Fibroblast of the conjunctiva (primary cell): ENCODE results near the gene PALM3.
A peak's percentile ranks its signal among the peaks of the same experiment; 100 is the strongest.
"Not testable (repeated sequence)": the region's sequence is repeated elsewhere in the genome, so short reads cannot be mapped to it uniquely, and the experiment has no call there.

Experiments
- DNase-seq: peaks from one replicate; pipeline ENCODE4 v3.0.0-alpha.2; 2010; ENCODE audit warnings: low read depth

The PALM3 gene

GRCh38 chr19:14030997-14031718 lies 30.7 kb downstream of the PALM3 start:
- DNase-seq = no peak

GRCh38 chr19:14028901-14029300 lies 33.0 kb downstream of the PALM3 start:
- no peak for DNase-seq

GRCh38 chr19:14027856-14028450 lies 33.9 kb downstream of the PALM3 start, which contains the start of gene RLN3:
Gene RLN3, plus strand, starts transcription at chr19:14028148. Its CDS starts 57 bp downstream, at chr19:14028205.
- DNase-seq = no peak

DNA sequence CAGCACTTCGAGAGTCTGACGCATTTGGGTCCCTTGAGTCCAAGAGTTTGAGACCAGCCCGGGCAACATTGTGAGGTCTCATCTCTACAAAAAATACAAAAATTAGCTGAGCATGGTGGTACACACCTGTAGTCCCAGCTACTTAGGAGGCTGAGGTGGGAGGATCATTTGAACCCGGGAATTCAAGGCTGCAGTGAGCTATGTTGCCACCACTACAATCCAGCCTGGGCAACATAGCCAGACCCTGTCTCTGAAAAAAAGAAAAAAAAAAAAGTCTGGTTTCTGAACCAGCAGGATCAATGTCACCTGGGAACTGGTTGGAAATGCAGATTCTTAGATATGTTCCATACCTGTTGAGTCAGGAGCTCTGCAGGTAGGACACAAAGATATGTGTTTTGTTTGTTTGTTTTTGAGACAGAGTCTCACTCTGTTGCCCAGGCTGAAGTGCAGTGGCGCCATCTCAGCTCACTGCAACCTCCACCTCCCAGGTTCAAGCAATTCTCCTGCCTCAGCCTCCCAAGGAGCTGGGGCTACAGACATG lies 35.2 kb downstream of the PALM3 start:
- DNase-seq = not testable (repeated sequence)

- peak; percentile 16 for DNase-seq
Measured at GRCh38 chr19:14023404-14024235, 38.3 kb downstream of the PALM3 start.

- no peak for DNase-seq
Measured at GRCh38 chr19:14022469-14022868, 39.4 kb downstream of the PALM3 start.

DNA sequence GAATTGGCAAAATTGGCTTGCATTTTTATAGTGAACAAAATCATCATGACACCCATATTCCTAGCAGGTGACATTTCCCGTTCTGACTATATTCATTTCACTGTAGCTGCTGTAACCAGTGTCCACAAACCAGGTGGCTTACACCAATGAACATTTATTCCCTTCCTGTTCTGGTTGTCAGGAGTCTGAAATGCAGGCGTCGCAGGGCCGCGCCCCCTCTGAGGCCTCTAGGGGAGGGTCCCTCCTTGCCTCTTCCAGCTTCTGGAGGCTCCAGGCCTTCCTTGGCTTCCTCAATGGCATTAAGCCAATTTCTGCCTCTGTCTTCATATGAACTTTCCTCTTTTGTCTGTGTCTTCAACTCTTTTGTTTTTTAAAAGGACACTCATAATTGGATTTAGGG lies 40.4 kb downstream of the PALM3 start:
- DNase-seq = no peak

DNA sequence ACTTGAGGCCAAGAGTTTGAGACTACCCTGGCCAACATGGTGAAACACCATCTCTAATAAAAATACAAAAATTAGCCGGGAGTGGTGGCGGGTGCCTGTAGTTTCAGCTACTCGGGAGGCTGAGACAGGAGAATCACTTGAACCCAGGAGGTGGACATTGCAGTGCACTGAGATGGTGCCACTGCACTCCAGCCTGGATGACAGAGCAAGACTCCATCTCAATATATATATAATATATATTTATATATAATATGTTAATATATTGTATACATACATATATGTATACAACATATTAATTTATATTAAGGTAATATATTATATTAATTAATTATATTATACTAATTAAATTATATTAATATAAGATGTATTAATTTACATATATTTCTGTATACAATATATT lies 42.1 kb downstream of the PALM3 start:
- DNase-seq = not testable (repeated sequence)

- DNase-seq = no peak
Measured at GRCh38 chr19:14019100-14019499, 42.8 kb downstream of the PALM3 start.

DNA sequence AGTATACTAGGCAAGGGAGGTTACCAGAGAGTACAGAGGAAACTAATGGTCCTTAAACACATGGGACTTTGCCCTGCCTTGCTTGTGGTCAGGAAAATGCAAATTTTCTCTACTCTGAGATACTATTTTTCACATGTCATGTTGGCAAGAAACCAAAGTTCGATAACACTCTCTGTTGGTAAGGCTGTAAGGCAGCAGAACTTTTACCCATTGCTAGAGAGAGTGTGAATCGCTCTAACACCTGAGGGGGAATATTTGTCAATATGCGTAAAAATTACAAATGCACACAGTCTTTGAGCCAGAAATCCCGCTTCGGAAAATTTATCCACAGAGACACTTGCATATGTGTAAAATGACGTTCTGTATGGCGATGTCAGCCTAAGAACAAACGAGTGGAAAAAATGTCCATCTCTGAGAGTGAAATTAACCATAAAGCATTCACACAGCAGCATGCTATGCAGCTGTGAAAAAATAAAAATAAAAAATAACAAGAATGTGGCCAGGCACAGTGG lies 46.3 kb downstream of the PALM3 start:
- no peak for DNase-seq

DNA sequence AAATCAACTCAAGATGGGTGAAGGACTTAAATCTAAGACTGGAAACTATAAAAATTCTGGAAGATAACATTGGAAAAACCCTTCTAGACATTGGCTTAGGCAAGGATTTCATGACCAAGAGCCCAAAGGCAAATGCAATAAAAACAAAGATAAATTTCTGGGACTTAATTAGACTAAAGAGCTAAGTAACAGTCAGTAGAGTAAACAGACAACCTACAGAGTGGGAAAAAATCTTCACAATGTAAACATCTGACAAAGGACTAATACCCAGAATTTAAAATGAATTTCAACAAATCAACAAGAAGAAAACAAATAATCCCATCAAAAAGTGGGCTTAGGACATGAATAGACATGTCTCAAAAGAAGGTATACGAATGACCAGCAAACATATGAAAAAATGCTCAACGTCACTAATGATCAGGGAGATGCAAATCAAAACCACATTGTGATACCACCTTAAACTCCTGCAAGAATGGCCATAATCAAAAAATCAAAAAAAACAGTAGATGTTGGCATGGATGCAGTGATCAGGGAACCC lies 49.4 kb downstream of the PALM3 start:
- DNase-seq = no peak

GRCh38 chr19:14006766-14007562 lies 54.9 kb downstream of the PALM3 start:
- DNase-seq = no peak

DNA sequence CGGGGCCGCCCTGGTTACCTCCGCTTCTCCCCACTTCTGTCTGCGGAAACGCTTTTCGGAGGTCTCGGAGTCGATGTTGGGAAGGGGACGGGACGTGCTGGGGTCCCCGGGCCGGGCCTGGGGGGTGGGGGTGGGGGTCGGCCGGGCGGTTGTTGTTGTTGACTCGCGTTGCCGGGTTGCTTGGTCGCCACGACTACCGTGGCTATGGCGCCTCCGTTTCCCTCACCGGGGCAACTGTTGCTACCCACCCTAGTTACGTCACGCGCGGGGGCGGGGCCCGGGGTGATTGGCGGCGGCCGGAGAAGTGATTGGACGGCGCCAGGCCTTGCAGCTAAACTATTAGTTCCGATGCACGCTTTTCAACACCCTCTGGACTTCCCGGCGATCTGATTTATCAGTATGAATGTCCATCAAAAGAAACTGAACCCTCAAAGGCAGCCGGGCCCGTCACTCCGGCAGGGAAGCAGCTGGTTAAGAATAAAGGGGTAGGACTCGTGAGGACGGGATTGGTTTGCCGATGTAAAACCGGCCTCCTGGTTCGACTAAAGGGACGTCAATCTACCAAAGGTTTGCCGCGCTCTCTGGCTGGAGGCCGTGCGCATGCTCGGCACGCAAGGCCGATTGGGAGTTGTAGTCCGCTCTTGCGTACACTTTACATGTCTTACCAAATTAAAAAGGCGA lies 55.7 kb downstream of the PALM3 start, which contains the start of gene RFX1:
Gene RFX1 (minus strand): TSS at position 236 of the 681 bp plus-strand sequence. CDS start 12,477 bp downstream, outside the sequence.
- DNase-seq = peak; percentile 100

- peak; percentile 69 for DNase-seq
Measured at GRCh38 chr19:14005349-14006084, 56.4 kb downstream of the PALM3 start.

- no peak for DNase-seq
Measured at GRCh38 chr19:14004619-14005348, 57.1 kb downstream of the PALM3 start.
